Fibroblast of villous mesenchyme (primary cell): ENCODE measurements around the gene CLASP1. TPM values are rescaled to one million over a fixed set of nuclear protein-coding genes. Genes with fewer than 3 reads are reported as not detected.

Experiments used
- DNase-seq: peaks from one replicate; pipeline ENCODE4 v3.0.0-alpha.2; 2010; ENCODE audit warnings: low read depth
- H3K4me3 ChIP-seq: 2 replicates; pipeline ENCODE4 v1.5.1; 2011; ENCODE audit warnings: low read depth, mild to moderate bottlenecking, low read length
- total RNA-seq: library from RNA; depleted of rRNA; stranded (reverse); fragments of >200 nt; gene quantifications from 2 replicates; pipeline ENCODE4 v1.2.3, GENCODE V29; 2012
- TF ChIP-seq, protein P1 (sequence below): IDR thresholded peaks from 2 replicates; pipeline ENCODE4 v1.5.1; 2012; ENCODE audit warnings: low read depth, mild to moderate bottlenecking, low read length; ENCODE audit not compliant: insufficient read depth

CLASP1 gene
- total RNA-seq, 1 donor, result 58.3 TPM

DNA sequence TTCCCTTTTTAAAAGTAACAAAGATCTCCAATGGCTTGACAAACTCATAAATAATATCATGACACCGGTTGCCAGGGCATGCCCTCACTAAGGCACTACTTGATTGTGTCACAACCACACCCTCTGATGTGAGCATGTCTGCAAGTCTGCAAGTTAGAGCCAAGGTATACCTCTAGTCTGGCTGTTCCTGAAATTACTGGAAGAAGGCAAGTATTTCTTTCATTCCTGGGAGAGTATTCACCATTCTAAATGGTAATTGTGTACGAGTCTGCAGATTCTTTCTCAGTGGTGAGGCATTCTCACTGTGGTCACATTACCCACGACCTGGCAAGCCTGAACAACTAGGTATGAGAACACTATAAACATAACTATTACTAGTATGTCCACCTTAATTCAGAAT lies 144.3 kb downstream of the CLASP1 start:
- TF ChIP-seq, protein P1, sequence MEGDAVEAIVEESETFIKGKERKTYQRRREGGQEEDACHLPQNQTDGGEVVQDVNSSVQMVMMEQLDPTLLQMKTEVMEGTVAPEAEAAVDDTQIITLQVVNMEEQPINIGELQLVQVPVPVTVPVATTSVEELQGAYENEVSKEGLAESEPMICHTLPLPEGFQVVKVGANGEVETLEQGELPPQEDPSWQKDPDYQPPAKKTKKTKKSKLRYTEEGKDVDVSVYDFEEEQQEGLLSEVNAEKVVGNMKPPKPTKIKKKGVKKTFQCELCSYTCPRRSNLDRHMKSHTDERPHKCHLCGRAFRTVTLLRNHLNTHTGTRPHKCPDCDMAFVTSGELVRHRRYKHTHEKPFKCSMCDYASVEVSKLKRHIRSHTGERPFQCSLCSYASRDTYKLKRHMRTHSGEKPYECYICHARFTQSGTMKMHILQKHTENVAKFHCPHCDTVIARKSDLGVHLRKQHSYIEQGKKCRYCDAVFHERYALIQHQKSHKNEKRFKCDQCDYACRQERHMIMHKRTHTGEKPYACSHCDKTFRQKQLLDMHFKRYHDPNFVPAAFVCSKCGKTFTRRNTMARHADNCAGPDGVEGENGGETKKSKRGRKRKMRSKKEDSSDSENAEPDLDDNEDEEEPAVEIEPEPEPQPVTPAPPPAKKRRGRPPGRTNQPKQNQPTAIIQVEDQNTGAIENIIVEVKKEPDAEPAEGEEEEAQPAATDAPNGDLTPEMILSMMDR, result no peak

DNA sequence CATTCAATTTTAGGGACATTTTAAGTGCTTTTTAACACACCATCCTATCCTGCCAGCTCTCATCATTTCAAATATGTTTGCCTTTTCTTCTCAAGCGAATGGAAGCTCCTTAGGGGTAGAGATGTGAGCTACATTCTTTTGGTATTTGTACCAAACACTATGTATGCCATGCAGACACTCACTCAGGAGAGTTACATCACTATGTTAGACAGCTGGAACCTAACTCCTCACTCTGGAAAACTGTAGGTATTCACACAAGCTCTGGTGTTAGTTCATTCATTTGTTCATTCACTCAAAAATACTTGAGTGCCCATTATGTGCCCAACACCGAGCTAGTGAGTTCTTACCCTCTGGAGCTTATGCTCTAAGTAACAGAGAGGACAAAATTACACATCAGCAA lies 144.9 kb downstream of the CLASP1 start:
- H3K4me3 ChIP-seq, result no peak overlapping the region
- TF ChIP-seq, protein P1, result no peak
- no peak for DNase-seq

More for the DNA sequence above, 144.3 kb downstream of the CLASP1 start:
- peak; percentile 38 for DNase-seq
- H3K4me3 ChIP-seq, result no peak overlapping the region

DNA sequence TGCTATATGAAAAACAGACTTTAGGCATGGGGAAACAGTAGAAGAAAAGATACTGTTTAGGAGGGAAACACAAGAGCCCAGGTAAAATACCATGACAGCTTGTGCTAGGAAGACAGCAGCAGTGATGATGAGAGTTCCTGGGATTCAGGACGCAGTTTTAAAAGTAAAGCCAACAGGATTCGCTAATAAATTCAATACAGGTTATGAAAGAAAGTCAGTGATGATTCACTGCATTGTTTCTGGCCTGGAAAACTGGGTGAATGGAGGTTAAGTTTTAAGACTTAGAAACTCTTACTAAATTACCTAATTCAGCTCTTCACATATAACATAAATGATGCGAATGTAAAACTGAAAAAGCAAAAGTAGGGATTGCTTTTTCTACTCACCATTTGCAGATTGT lies 146.5 kb downstream of the CLASP1 start:
- no peak overlapping the region for H3K4me3 ChIP-seq
- TF ChIP-seq, protein P1, result no peak
- DNase-seq, result no peak

DNA sequence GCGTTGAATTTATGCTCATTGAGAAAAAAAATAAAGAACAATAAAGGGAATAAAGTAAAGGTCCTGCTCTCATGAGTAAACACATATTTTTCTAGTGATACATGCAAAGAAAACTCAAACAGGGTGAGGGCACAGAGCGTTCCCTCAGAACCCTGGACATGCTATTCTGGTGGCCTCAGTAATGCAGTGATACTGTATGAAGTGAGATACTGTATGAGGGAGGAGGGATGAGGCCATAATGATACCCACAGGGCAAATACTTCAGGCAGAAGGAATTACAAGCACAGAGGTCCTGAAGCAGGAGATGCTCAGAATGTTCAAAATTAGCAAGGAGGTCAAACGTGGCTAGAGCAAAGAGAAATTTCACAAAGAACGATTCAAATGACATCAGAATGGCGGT lies 147.0 kb downstream of the CLASP1 start:
- TF ChIP-seq, protein P1, result no peak
- no peak overlapping the region for H3K4me3 ChIP-seq
- peak; percentile 61 for DNase-seq

DNA sequence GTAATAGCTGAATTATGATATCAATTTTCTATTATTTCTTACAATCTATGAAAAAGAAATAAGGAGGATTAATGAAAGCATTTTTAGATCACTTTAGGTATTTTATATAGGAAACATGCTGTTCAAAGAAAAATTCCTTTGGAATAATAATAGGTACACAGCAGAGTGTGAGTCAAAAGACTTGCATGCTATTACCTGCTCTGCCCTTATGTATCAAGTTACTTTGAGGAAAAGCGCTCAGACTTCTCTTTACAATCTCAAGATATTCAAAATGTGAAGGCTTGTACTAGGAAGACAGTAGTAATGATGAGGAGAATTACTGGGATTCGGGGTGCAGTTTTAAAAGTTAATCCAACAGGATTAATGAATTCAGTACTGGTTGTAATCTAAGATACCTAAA lies 147.7 kb downstream of the CLASP1 start:
- H3K4me3 ChIP-seq, result no peak overlapping the region
- TF ChIP-seq, protein P1, result no peak
- DNase-seq, result no peak

DNA sequence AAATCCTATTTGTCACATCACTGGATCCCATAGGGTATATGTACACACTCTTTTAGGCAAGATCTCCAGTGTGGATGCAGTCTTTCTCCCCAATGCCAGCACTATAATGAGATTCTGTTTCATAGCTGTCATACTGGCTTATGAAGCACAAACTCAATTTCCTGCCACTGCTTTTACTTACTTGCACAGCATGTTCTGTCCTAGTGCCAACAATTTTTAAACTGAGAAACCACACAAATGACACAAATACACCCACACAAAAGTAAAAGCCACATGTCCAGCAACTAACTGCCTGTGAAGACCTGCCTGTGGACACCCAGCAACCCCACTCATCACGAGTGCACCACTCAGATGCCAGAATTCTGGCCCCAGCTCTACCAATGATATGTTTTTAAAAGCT lies 148.2 kb downstream of the CLASP1 start:
- peak; percentile 63 for DNase-seq
- no peak overlapping the region for H3K4me3 ChIP-seq
- TF ChIP-seq, protein P1, result no peak

DNA sequence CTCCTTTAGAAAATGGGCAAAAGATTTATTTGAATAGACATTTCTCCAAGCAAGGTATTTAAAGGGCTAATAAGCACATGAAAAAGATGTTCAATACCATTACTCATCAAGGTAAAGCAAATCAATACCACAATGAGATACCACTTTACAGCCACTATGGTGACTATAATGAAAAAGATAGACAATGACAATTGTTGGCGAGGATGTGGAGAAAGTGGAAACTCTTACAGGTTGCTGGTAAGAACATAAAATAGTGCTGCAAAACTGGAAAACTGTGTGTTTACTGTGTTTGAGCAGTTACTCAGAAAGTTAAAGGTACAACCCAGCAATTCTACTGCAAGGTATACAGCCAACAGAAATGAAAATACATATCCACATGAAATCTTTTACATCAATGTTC lies 150.5 kb downstream of the CLASP1 start:
- H3K4me3 ChIP-seq, result no peak overlapping the region
- TF ChIP-seq, protein P1, result no peak
- DNase-seq, result no peak
